HG02678 (cell line): ENCODE data around the gene OAF.
"Not testable (repeated sequence)": the region's sequence is repeated elsewhere in the genome, so short reads cannot be mapped to it uniquely, and the experiment has no call there.

Experiments used
- ATAC-seq: cut with Tn5 transposase; IDR thresholded peaks from one replicate; pipeline ENCODE4 v1.9.1; 2021; ENCODE audit warnings: mild to moderate bottlenecking, moderate library complexity; ENCODE audit not compliant: unreplicated experiment

The OAF gene

DNA sequence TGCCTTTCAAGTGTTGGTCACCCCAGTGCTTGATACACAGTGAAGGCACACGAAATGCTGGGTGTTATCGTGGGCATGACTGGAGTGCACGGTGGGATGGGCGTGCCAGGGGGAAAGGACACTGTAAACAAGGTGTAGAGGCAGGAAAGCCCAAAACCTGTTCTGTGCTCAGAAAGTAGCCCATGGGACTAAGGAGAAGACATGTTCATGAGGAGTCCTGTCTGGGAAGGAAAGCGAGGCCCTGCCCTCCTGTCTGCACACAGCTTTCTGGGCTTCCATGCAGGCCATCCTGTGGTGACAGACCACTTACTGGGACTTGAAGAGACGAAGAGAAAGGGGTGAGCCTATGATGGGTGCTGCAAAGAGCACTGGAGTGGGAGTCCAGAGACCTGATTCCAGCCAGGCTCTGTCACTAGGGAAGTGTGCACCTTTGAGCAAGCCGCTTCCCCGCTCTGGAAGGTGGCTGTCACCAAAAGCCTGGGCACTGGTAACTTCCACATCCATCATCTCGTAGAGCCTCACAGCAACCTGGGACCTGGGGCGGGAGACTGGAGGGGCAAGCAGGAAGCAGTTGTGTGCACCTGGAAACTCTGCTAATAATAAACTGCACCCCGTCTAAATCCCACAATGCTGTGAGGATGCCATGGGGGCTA lies 28.3 kb downstream of the OAF start:
- no peak for ATAC-seq

DNA sequence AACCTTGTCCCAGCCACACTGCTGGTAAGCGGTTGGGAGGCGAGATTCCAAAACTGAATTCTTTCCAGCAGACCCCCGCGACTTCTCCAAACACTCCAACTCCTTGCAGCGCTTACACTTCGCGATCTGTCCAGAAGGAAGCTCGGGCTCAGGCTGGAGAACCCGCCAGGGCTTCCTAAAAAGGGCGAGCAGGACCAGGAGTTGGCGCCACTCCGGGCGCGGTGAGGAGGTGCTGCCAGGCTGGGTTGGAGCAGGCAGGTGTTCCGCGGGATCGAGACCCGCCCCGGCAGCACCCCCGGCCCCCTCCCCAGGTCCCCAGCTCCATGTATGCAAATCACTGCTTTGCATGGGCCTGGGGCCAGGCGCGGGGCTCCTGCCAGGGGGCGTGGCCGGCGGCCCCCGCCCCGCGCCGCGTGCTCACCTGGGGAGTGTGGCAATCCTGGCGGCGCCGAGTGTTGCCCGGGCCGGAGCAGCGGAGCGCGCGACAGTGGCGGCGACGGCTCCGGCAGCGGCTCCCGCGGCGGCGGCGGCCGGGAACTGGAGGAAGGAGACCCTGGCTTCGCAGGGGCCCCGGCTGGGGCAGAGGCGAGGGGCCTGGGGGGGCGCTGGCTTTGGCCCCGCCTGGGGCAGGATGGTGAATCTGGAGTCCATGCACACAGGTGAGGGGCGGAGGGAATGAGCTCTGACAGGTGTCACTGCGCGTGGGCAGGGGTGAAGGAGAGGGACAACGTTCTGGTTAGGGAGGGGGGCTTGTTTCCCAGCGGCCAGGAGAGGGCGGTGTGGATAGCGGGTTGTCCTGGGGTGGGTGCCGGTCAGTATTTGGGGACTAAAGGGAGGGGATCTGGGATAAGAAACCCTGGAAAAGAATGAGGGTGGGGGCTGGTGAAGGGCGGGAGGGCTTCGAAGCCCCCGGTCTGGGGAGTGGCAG lies 29.1 kb downstream of the OAF start, which contains the start of gene POU2F3:
TSS of gene POU2F3 (plus strand) at position 428 of the 928 bp plus-strand sequence. CDS start at position 632, 204 bp downstream.
- ATAC-seq: no peak

DNA sequence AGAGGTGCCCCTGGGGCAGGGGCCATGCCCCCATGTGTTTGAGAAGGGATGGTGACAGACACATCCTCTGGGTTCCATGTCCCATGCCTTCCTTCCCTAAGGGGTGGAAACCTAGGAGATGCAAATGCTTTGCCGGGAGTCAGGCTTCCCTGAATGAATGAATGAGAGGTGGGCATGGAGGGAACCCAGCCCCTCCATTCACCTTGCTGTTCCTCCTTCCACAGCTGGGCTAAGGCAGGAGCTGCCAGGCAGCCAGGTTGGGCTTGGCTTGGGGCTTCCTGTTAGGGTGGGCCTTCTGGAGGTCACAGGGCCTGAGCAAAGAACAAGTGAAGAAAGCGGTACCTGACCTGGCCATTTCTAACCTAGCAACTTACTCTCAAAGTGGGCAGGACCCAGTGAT lies 30.0 kb downstream of the OAF start:
- ATAC-seq: no peak

DNA sequence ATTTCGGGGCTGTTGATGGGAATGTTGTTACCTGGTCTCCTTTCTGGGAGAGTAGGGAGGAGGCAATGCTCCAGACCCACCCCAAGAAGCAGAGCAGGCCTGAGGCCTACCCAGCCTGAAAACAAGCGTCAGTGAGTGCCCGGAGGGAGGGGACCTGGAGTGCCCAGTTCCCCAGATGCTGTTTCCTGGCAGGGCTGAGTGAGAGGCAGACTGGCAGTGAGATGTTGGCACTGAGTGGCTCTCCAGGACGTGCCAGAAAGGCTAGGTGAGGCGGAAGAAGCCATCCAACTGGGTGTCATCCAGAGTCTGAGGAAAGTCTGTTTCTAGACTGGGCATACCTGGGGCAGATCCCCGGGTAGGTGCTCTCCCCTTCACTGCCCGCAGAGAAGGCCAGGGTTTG lies 30.4 kb downstream of the OAF start:
- ATAC-seq: no peak

DNA sequence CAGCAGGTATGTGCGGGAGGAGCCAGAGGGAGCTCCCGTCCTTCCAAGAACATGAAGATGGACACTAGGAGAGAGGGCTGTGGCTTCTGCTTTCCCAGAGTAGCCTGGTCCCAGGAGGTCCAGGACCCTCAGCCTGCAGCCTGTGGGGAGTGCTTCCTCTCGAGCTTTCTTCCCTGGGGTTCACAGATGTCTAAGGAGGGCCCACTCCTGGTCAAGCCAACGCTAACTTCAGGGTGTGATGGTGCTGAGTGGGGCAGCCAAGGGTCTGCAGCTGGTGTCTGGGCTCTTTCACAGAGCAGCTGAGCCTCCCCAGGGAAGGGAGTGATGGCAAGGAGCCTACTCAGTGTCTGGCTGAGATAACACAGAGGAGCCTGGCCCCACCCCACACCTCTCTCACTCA lies 32.4 kb downstream of the OAF start:
- ATAC-seq: no peak

DNA sequence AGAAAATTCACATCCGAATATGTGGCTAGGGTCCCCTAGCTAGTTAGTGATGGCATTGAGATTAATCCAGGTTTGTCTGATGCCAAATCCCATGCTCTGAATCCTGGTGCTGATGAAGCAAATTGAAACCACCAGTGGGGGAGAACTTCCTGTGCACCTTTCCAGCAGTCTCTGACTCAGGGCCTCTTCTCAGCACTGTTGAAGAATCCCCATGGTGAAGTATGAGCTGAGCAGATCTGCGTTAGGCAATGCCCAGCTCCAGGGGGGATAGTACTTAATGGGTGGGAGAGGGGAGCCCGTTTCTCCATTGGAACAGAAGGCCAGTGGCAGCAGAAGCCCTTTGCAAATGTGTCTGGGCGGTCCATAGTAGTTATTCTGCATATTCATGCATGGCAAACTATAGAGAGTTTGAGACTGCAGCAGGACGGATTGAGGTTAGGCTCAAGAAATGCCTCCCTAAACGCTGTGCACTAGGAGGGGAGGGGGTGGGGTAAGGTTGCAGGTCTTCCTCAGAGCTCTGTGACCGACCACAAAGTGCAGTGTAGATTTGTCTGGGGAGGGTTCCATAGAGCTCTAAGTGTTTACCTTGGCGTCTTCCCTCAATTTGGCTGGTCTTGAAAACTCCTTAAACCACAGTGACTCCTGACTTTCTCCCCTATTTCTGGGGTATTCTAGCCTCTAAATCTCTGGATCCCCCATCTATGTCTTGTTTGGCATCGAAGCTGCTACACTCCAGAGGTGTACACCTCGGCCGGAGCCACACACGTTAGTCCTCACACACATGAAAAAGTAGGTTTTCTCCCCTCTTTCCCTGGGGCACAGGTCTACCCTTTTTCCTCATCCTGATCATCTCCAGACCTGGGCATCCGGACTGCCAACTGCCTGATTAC lies 33.9 kb downstream of the OAF start:
- no peak for ATAC-seq

DNA sequence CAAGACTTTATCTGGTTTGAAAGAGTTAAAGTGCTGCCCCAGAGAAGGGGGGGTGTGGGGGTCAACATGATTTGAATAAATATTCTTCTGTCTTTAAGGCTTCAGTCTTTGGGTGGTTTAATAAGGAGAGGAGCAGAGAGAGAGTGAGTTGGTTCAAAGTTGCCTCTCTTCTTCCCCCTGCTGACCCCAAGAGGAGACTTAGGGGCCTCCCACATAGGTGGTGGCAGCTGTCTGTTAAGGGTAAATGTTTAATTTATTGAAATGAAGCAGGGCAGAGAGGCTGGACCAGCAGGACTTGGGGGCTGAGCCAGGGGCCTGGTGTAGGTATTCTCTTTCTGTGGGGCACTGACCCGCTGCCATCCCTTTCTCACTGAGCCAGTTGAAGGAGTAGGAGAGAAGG lies 34.6 kb downstream of the OAF start:
- ATAC-seq: no peak

DNA sequence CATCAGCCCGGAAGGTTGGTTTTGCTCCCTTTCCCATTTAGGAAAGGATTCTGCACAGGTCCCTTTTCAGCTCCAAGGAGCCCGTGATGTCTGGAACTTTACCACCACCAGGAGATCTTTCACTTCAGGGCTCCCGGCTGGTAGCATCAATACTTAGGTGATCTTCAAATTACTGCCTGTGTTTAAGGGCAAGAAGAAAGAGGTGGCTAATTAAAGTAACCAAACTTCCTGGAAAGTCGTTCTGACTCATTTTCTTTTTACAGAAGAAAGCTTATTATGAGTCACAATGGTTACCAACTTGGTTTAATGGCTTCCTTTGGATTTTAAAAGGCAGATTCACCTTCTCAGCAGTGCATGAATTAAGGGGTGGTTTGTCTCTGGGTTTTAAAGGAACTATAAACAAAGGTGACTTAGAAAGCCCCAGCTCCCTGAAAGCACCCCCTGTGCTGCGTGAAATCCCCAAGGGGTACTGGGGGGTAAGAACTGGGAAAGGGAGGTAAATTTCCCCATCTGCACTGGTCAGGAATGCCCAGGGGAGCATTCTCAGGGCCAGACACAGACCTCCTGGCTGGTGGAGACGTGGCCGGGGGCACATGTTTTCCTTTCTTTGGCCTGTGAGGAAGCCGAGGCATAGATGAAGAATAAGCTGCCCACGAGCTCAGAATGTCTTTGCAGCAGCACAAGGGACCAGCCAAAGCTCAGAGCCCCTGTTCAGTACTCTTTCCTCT lies 37.9 kb downstream of the OAF start:
- ATAC-seq: peak; percentile 64

DNA sequence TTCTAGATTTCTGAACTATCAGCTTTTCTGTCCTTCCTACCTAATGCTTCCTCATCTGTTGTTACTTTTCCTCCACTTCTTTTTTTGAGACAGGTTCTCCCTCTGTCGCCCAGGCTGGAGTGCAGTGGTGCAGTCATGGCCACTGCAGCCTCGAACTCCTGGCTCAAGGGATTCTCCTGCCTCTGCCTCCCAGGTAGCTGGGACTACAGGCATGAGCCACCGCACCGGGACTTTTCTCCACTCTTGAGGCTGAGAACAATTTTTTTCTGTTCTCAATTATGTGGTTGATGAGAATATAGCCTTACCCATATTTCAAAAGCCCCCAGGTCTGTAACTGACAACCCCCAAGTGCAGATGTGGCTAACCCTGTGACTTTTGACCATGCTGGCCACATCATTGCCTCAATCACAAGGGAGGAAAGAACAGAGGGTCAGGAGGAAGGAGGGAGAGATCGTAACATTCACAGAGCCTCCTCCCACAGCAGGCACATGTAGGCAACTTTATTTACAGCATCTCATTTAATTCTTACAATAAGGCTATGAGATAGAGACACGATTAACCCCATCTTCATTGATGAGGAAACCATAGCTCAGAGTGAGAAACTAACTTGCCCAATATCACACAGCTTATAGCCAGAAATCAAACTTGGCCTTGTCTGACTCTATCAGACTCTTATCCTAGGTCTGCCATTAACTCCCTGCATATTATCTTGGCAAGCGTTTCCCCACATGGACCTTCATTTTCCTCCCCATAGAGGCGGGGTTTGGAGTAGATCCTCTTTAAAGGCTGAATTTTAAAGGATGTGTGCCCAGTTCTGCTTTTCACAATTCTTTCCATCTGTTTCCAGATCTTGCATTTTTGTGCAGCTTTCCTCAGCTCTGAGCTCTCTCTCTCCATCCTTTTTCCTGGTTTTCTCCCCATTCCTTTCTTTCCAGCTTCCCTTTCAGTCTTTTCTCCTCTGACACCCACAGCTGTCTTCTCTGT lies 38.7 kb downstream of the OAF start:
- ATAC-seq: peak; percentile 2

DNA sequence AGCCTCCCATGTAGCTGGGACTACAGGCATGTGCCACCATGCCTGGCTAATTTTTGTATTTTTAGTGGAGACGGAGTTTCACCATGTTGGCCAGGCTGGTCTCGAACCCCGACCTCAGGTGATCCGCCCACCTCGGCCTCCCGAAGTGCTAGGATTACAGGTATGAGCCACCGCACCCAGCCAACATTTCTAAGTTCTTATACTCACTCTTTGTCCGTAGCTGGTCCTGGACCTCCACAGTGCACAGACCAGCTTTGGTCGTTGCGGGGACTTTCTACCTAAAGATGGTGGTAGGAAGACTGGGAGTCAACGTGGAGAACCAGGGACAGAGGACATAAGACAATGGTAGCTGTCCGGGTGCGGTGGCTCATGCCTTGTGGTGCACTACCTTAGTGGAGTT lies 42.5 kb downstream of the OAF start:
- ATAC-seq: not testable (repeated sequence)

DNA sequence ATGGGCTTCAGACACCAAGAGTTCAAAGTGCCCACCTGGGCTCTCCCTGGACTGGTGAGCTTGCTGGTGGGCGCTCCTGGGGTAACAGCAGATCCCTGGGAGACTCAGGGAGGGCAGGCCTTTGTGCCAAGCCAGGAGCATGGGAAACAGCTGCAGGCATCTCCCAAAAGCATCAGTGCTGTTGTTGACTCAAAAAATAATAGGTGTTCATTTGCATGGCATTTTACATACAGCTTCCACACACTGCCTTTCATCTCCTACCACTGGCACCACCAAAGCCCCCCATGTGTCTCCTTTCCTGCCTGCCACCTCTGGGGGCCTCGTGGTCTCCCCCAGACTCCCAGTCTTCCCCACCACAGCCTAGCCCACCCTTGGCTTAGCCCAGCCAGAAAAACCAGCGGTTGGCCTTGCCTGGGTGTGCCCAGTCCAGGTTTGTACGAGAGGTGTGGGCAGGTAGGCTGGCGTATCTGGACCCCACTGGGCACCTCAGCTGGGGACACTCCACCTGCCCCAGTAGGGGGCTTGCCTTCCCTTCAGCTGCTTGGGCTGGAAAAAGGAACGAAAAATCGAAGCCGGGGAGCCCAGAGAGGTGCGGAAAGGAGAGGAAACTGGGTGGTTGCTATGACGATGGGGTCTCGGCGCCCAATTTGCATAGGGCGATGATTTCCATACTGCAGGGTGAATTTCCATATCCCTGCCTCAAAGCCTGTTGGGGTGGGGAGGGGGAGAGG lies 44.1 kb downstream of the OAF start:
- ATAC-seq: no peak

DNA sequence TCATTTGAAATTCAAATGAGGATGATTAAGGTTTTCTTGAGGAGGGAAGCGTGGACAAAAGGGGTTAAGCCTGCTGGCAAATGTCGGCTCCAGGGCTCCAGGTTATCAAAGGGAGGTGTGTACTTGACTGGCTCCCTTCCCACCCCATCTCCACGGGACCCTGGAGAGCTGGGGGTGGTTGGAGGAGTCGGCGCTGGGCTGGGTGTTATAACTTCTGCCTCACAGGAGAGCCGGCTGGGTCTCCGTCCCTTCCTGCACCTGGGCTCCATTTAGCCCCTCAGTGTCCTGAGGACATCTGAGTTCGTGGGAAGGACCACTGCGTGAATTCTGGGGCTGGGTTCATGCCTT lies 44.7 kb downstream of the OAF start:
- ATAC-seq: no peak

DNA sequence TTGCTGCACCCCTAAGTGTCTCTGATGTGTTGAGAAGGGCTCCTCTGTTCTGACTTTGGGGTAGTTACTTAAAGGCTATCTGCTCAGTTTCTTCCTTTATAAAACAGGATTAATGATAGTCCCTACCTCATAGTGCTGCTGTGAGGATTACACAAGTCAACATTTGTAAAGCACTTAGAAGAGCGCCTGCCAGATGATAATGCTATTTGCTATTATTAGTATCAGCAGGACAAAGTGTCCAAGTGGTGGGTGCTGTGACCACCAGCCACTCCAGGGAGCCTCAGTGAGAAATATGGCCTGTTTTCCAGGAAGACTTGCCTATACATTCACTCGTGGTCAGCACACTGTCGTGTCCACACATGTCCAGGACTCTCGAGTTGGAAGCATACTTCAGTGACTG lies 45.3 kb downstream of the OAF start:
- ATAC-seq: no peak

DNA sequence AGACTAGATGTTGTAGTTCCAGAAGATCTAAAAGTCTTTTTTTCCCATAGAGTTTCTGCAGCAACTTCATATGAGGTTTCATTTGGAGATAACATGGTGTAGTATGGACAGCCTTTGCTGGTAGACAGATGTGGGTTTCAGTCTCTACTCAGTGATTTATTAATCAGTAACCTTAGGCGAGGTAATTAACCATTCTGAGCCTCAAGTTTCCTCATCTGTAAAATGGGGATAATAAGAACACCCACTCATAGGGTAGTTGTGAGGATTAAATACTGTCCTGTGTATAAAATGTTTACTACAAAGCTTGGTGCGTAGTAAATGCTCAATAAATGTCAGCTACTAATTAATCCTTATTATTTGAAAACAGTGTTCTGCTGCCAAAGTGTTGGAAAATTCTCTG lies 45.9 kb downstream of the OAF start:
- no peak for ATAC-seq

DNA sequence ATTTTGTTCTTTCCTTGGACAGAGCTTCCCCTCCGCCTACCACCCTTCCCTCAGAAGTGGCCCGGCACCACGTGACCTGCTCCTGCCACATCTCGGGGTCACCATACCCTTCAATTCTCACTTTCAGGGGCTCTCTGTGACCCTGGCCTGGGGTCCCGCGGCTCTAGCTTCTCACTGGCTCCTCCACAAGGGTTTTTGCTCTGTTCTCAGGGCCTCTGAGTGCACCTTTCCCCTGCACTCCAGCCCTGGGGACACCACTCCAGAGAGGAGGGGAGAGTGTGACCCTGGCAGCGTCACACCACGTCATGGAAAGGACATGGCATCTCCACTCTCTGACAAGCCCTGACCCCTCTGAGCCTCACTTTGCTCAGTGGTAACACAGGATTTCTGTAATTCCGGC lies 46.5 kb downstream of the OAF start:
- no peak for ATAC-seq

DNA sequence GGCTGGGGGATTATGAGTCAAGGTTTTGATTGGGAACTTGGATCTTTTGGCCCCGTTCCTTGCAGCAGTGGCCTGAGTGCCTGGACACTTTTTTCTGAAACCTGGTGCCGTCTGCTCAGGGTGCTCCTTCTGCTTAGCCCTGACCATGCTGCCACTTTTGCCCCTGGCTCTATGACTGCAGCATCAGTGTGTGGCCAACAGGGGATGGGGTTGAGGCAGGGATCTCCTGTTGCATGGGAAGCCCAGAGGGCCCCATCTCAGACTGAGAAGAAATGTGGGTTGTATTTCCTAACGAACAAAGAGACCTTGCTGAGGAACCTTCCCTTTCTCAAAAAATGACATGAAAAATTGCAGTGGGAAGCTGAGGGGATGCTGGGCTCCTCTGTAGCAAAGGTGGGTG lies 47.8 kb downstream of the OAF start:
- no peak for ATAC-seq

DNA sequence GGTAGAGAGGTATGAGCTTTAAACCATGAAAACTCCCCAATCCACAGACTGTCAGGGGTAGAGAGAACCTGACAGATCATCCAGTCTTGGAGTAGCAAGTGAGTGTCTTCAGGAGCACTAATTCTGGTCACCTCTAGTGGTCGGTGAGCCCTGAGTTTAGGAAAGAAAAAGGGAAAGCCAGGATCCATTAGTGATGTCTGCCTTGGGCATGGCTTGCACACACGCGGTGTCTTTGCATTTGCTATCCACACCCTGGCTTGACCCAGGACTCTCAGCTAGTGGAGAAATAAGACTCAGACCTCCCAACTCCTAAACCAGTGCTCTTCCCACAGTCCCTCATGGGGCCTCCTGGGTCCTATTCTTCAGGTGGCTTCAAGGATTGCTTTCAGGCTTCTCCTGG lies 48.4 kb downstream of the OAF start:
- no peak for ATAC-seq

DNA sequence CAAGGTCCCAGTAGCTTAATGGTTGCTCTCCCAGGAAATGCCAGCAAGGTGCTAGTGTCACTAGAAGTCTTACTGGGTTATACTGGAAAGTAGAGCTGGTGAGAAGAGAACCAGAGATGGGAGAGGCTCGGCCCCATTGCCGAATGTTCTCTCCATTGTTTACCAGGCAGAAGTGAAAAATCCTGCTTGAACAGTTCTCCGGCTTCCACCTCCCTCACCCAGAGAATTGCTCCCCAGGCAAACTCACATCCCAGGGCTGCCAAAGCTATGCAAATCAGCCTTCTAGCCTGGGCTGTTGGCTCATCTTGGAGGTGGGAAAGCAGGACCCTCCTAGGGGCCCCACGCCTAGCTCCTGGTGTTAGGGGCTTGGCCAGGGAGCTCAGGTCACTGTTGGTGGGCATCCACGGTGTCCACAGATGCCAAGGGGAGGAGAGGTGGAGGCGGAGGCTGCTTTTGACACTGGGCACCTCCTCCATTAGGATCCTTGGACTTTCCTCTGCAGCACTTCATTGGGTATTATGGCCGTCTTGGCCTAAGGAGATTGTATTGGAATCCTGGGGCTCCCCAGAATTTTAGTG lies 49.2 kb downstream of the OAF start:
- ATAC-seq: no peak

DNA sequence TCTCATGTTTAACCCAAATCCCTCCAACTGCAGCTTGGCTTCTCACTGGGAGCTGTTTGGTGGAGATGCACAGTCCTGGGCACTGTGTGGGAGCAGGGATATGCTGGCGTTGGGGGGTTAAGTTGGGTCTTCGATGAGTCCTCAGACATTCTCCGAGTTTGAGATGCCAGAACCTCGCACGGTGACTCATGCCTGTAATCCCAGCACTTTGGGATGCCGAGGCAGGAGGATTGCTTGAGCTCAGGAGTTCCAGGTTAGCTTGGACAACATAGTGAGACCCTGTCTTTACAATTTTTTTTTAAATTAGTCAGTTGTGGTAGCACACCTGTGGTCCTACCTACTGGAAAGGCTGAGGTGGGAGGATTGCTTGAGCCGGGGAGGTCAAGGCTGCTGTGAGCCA lies 49.8 kb downstream of the OAF start:
- no peak for ATAC-seq
